ENCODE measurements around the gene ZEB1.

The ZEB1 gene

DNA sequence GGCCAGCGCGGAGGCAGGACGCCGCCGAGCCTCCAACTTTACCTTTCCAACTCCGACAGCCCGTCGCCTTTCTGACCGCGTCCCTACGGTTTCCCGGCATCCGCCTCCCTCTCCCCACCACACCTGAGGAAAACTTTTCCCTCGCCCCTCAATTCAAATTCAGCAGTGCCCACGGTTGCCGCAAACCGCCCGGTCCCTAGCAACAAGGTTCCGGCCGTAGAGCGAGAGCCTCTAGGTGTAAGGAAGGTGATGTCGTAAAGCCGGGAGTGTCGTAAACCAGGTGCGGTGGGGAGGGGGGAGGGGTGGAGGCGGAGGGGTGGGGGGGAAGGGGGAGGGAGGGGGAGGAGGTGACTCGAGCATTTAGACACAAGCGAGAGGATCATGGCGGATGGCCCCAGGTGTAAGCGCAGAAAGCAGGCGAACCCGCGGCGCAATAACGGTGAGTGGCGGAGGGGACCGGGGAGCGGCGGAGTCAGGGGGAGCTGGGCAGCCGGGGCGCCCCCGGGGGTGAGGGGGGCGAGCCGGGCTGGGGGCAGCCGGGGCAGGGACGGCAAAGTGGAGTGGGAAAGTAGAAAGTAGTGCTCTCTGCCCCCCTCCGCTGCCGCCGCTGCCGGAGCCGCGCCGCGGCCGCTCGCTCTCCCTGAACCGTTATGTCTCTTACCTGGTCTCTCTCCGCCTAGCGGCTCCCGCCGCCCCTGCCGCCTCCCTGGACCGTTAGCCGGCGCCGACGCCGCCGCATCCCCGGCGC is at the start of gene ZEB1:
Gene ZEB1, plus strand, starts transcription at position 363 of the 748 bp plus-strand sequence. Its CDS starts 19 bp downstream, at position 382.
- TF ChIP-seq, protein P1, sequence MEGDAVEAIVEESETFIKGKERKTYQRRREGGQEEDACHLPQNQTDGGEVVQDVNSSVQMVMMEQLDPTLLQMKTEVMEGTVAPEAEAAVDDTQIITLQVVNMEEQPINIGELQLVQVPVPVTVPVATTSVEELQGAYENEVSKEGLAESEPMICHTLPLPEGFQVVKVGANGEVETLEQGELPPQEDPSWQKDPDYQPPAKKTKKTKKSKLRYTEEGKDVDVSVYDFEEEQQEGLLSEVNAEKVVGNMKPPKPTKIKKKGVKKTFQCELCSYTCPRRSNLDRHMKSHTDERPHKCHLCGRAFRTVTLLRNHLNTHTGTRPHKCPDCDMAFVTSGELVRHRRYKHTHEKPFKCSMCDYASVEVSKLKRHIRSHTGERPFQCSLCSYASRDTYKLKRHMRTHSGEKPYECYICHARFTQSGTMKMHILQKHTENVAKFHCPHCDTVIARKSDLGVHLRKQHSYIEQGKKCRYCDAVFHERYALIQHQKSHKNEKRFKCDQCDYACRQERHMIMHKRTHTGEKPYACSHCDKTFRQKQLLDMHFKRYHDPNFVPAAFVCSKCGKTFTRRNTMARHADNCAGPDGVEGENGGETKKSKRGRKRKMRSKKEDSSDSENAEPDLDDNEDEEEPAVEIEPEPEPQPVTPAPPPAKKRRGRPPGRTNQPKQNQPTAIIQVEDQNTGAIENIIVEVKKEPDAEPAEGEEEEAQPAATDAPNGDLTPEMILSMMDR (IDR thresholded peaks at IDR 0.05; ENCODE audit: control insufficient read depth, insufficient read depth, low read depth, low read length, missing control alignments), result peak; percentile 45
- DNase-seq (ENCODE audit: low read depth), result peak; percentile 74
- H3K4me3 ChIP-seq (ENCODE audit: control insufficient read depth, low read depth, low read length), result peak within 1 kb of the TSS; percentile 95

DNA sequence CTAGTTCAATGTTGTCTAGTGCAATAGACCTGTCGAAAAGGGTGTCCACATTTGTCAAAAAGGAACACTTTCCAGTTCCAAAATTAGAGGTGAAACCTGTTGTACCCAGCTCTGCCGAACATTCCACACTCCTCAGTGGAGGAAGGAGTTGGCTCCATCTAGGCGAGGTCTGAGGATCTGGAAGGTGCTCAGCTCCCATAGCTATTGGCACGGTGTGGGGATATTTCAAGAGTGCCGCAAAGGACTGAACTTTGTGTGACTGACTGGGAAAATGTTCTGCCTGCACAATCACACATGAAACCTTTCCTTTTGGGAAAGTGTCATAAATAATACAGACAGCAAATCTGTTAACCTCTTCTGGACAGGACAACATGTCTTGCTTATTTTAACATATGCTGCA is 48.1 kb upstream of the ZEB1 start:
- DNase-seq (ENCODE audit: low read depth), result no peak
- TF ChIP-seq, protein P1 (IDR thresholded peaks at IDR 0.05; ENCODE audit: control insufficient read depth, insufficient read depth, low read depth, low read length, missing control alignments), result no peak
- no peak overlapping the region for H3K4me3 ChIP-seq (ENCODE audit: control insufficient read depth, low read depth, low read length)

DNA sequence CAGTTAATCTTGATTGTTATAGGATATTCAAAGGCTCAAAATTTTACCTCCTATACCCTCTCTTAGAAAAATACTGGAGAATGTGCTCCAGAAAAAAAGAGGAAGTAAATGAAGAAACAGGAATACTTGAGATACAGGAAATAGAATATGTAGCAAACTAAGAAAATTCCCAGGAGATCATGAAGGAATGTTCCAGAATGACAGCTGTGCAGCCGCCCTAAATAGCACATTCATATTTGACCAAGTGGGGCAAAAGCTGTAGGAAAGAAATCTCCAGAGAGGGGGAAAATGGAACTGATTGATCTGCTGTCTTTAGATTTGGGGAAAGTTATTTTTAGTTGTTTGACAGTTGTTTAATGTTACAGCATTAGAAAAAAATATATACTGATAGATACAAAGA is 46.2 kb upstream of the ZEB1 start:
- DNase-seq (ENCODE audit: low read depth), result no peak
- no peak overlapping the region for H3K4me3 ChIP-seq (ENCODE audit: control insufficient read depth, low read depth, low read length)
- TF ChIP-seq, protein P1 (IDR thresholded peaks at IDR 0.05; ENCODE audit: control insufficient read depth, insufficient read depth, low read depth, low read length, missing control alignments), result no peak

DNA sequence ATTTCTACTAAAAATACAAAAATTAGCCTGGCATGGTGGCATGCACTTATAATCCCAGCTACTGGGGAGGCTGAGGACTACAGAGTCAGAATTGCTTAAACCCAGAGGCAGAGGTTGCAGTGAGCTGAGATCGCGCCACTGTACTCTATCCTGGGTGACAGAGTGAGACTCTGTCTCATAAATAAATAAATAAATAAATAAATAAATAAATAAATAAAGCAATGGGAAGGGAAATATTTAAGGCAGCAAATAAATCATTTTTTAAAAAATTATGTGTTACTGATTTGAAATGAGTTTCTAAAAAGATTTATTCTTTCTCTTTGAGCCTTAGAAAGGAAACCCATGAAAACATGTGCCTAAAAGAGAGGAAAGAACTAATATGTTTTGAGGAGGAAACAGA is 45.2 kb upstream of the ZEB1 start:
- TF ChIP-seq, protein P1 (IDR thresholded peaks at IDR 0.05; ENCODE audit: control insufficient read depth, insufficient read depth, low read depth, low read length, missing control alignments), result no peak
- no peak for DNase-seq (ENCODE audit: low read depth)
- no peak overlapping the region for H3K4me3 ChIP-seq (ENCODE audit: control insufficient read depth, low read depth, low read length)

DNA sequence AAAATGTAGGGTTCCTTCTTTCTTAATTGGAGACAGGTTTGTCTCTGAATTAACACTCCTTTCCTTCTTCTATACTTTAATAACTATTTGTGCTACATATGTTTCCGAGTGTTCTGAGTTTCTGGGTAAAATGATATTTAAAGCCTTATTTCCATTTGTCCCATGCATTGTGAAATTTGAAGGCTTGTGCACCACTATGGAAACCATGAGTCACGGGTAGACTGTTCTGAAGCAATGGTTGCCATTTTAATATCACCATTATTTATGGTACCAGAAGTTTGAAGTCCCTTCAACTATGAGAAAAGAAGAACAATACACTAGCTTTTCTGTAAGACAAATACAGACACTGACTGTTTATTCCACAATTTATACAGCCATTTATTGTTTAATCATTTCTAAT is 44.7 kb upstream of the ZEB1 start:
- TF ChIP-seq, protein P1 (IDR thresholded peaks at IDR 0.05; ENCODE audit: control insufficient read depth, insufficient read depth, low read depth, low read length, missing control alignments), result no peak
- no peak overlapping the region for H3K4me3 ChIP-seq (ENCODE audit: control insufficient read depth, low read depth, low read length)

DNA sequence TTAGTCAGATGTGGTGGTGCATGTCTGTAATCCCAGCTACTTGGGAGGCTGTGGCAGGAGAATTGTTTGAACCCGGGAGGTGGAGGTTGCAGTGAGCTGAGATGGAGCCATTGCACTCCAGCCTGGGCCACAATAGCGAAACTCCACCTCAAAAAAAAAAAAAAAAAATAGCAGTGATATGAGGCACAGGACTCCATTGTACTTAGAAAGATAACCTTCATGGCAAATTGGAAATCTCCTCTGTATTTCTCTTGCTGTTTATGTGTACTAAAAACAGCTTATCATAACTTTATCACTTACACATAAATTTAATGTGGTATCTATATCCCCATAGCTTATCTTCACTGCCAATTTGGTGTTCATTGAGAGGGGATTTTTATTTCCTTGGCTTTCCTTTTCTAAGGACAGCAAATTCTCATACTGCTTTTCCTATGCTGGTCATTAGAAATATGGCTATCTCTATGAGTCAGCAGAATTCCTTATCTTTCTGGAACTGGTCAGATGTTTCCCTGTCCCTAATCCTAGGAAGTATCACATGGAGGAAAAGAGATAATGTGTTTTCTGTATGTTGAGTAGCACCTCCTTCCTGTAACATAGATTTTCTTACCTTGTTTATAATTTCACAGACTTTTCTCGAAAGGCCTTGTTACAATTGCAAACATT is 40.6 kb upstream of the ZEB1 start:
- no peak for DNase-seq (ENCODE audit: low read depth)
- TF ChIP-seq, protein P1 (IDR thresholded peaks at IDR 0.05; ENCODE audit: control insufficient read depth, insufficient read depth, low read depth, low read length, missing control alignments), result no peak
- H3K4me3 ChIP-seq (ENCODE audit: control insufficient read depth, low read depth, low read length), result no peak overlapping the region

More for the DNA sequence above, 44.7 kb upstream of the ZEB1 start:
- DNase-seq (ENCODE audit: low read depth), result no peak
